ENCODE data around the gene CMTM1.
"Not testable (repeated sequence)": the region's sequence is repeated elsewhere in the genome, so short reads cannot be mapped to it uniquely, and the experiment has no call there.

The CMTM1 gene

DNA sequence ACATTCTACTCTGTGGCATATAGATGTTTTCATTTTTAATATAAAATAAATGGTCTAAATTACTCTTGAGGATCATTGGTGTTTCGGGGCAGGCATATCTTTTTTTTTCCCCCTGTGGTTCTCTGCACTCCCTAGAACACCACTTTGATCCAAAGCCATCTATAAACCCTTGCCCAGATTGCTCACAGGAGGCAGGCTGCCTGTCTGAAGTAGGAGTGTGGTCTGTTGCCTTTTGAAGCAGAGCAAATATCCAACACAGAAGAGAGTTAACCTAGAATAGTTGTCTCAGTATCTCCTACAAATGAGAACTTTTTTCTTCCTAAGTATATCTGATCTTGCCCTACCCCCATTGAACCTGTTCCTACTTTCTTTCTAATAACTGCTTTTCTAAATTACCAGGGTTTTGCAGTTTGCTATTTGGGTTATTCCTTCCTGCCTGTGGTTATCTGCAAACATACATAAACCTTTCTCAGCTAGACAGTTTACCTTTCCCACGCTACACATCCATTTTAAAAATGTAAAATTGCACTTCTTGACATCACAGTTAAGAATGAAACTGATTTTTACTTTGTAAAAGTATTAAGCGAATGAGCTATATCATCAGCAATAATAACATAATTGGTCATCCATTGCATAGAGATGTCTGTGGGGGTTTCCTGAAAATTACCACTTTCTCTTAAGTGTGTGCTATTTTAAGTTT is 4.7 kb upstream of the CMTM1 start:
- Mint-ChIP-seq H3K36me3 (peaks cover 61% of the 10 kb centered on the region), H3K4me1 (peaks cover 61% of the 10 kb centered on the region), H3K9me3 (no peaks in the 10 kb centered on the region), H3K27me3 (no peaks in the 10 kb centered on the region), H3K4me3 (no peak overlapping the region), H3K27ac (peak overlapping the region; percentile 50)
- DNase-seq = no peak
- CTCF ChIA-PET = interaction anchor here (0.7 to 4.3 kb wide), 9 partner anchors 11 to 174 kb away, joined by 3 to 47 read pairs (median 11); partner anchors contain the start of gene CMTM2

DNA sequence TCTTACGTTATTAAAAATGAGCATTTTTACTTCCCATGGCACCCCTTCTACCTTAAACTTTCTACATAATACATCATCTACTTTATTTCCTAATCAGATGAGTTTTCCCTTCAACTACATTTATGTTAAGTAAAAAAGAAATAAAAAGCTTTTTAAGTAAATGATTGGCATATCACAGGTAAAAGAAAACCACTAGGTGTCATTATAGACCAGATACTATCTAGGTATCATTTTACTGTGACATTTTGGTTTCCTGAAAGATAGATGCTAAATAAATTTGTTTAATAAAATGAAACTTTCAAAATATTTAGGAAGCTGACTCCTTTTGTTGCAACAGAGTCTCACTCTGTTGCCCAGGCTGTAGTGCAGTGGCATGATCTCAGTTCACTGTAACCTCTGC is 3.8 kb upstream of the CMTM1 start:
- DNase-seq = no peak
- H3K4me1 Mint-ChIP-seq = peaks cover 60% of the 10 kb centered on the region
- no peak overlapping the region for H3K27ac Mint-ChIP-seq
- H3K4me3 Mint-ChIP-seq = no peak overlapping the region
- no peaks in the 10 kb centered on the region for H3K27me3 Mint-ChIP-seq
- peaks cover 69% of the 10 kb centered on the region for H3K36me3 Mint-ChIP-seq
- H3K9me3 Mint-ChIP-seq = no peaks in the 10 kb centered on the region
- CTCF ChIA-PET = interaction anchor here (0.7 to 4.3 kb wide), 12 partner anchors 10 to 166 kb away, joined by 3 to 47 read pairs (median 8); partner anchors contain the start of genes CKLF and CMTM2

DNA sequence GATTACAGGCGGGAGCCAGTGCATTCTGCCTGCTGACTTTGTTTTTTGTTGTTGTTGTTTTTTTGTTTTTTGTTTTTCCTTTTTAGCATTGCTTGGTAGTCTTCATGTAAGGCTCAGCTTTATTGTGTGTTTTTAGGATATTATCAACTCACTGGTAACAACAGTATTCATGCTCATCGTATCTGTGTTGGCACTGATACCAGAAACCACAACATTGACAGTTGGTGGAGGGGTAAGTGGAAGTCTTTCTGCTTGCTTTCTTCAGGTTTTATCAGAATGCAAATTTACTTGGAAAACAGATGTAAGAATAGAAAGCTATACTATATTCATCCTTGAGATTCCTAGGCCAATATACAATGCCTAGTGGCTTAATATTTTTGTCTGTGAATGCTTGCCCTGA is 3.3 kb upstream of the CMTM1 start:
- Mint-ChIP-seq H3K36me3 (peaks cover 72% of the 10 kb centered on the region), H3K9me3 (no peaks in the 10 kb centered on the region), H3K27ac (no peak overlapping the region), H3K27me3 (no peaks in the 10 kb centered on the region), H3K4me1 (peaks cover 58% of the 10 kb centered on the region), H3K4me3 (no peak overlapping the region)
- no peak for DNase-seq
- CTCF ChIA-PET = interaction anchor here (0.7 to 4.3 kb wide), 15 partner anchors 9 to 165 kb away, joined by 3 to 47 read pairs (median 5); partner anchors contain the start of genes CKLF and CMTM2

DNA sequence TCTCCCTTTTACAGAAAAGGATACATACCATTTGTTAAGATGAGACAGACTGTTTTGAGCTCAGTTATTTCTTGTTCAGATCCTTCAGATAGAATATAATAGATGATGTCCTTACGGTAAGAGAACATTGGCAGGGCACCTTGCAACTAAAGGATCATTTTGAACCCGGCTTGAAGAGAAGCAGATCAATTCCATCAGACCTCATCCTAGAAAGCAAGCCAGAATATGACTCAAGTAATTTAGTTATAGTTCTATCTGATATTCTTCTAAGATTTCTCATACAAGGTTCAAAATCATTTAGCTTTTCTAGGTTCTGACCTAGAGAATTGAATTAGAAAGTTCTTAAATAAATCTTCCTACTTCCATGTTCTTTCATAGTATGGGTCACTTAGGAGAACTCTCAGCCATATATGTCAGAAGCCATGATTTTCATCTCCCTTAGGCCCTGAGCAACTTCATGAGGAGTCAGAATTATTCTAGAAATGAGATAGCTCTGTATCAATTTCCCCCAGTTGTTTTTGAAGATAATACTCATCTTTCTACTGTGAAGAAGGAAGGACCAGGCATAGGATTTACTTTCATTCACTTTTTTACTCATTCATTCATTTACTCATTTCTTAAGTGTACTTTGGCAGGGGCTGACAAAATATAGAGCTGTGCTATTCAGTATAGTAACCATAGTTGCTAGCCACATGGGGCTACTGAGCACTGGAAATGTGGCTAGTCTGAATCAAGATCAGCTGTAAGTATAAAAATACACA is 2.5 kb upstream of the CMTM1 start:
- H3K27me3 Mint-ChIP-seq = no peaks in the 10 kb centered on the region
- no peaks in the 10 kb centered on the region for H3K9me3 Mint-ChIP-seq
- DNase-seq = no peak
- peaks cover 52% of the 10 kb centered on the region for H3K4me1 Mint-ChIP-seq
- peaks cover 65% of the 10 kb centered on the region for H3K36me3 Mint-ChIP-seq
- H3K27ac Mint-ChIP-seq = no peak overlapping the region
- CTCF ChIA-PET = interaction anchor here (0.7 to 4.3 kb wide), 16 partner anchors 8 to 164 kb away, joined by 3 to 47 read pairs (median 6); partner anchors contain the start of genes CKLF and CMTM2
- no peak overlapping the region for H3K4me3 Mint-ChIP-seq

DNA sequence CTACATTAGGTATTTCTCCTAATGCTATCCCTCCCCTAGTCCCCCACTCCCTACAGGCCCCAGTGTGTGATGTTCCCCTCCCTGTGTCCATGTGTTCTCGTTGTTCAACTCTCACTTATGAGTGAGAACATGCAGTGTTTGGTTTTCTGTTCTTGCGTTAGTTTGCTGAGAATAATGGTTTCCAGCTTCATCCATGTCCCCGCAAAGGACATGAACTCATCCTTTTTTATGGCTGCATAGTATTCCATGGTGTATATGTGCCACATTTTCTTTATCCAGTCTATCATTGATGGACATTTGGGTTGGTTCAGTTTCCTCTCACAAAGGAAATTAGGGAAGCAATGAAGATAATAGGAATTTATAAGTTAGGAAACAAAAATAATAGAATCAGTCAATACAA is 1.0 kb downstream of the CMTM1 start:
- H3K27me3 Mint-ChIP-seq, H3K27ac Mint-ChIP-seq, H3K4me3 Mint-ChIP-seq, H3K9me3 Mint-ChIP-seq, CTCF ChIA-PET, DNase-seq: not testable (repeated sequence)
- Mint-ChIP-seq H3K4me1 (peaks cover 20% of the 10 kb centered on the region), H3K36me3 (peaks cover 66% of the 10 kb centered on the region)

DNA sequence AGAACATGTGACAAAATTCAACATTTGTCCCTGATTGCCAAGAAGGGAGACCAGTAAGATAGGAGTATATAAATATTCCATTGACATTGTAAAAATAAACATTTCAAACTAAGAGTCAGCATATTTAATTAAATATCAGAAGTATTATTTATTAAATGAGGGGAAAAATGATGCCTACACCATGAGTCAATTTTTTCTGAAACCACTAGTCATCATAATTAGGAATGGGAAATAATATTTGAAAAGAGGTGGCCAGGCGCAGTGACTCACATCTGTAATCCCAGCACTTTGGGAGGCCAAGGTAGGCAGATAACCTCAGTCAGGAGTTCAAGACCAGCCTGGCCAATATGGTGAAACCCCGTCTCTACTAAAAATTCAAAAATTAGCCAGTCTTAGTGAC is 2.1 kb downstream of the CMTM1 start:
- Mint-ChIP-seq H3K4me1 (peaks cover 9% of the 10 kb centered on the region), H3K27ac (no peak overlapping the region), H3K27me3 (no peaks in the 10 kb centered on the region), H3K4me3 (no peak overlapping the region), H3K36me3 (peaks cover 59% of the 10 kb centered on the region), H3K9me3 (no peaks in the 10 kb centered on the region)
- no peak for DNase-seq
- CTCF ChIA-PET = no interaction called here

DNA sequence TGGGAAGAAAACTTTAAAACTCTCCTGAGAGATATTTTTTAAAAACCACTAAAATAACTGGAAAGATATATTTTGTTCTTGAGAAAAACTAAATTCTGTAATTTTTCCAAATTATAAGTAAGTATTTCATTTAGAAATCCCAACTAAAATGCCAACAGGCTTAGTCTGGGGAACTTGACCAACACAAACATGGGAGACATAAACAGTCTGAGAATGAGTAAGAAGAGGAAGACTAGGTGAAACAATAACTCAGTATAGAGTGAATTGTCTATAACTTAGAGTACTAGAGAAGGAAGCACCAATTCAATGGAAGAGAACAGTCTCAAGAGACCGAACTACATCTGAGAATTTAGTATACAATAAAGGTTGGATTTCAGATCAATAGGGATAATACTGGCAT is 2.9 kb downstream of the CMTM1 start:
- H3K9me3 Mint-ChIP-seq = no peaks in the 10 kb centered on the region
- no peaks in the 10 kb centered on the region for H3K27me3 Mint-ChIP-seq
- no peak for DNase-seq
- CTCF ChIA-PET = interaction anchor here (0.6 to 1.9 kb wide), 3 partner anchors 10 to 35 kb away, joined by 3 to 4 read pairs (median 3); partner anchors contain the start of gene CMTM2
- no peak overlapping the region for H3K27ac Mint-ChIP-seq
- H3K4me3 Mint-ChIP-seq = no peak overlapping the region
- H3K4me1 Mint-ChIP-seq = peaks cover 4% of the 10 kb centered on the region
- H3K36me3 Mint-ChIP-seq = peaks cover 52% of the 10 kb centered on the region

DNA sequence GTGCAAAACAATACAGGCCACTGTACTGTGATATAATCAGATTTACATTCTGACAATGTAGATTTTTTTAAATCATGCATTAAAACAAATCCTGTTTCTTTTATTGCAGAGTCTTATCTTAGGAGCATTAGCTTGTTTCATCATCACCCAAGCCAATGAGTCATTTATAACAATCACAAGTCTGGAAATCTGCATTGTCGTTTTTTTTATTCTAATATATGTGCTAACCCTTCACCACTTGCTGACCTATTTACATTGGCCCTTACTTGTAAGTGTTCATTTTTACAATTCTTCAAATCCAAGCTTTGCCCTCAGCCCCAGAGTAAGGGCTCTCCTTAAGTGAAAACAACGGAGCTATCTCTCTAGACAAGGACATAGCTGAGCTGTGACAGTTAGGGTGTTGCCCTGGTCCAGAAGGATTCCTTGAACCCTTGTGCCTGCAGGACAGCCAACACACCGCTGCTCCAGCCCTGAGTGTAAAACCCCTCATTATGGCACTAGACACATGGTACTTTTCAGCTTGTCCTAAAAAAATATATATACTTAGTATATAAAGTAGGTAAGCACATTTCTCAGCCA is 3.7 kb downstream of the CMTM1 start:
- Mint-ChIP-seq H3K27me3 (no peaks in the 10 kb centered on the region), H3K4me3 (no peak overlapping the region), H3K36me3 (peaks cover 49% of the 10 kb centered on the region), H3K9me3 (no peaks in the 10 kb centered on the region), H3K4me1 (peaks cover 4% of the 10 kb centered on the region), H3K27ac (no peak overlapping the region)
- no peak for DNase-seq
- CTCF ChIA-PET = interaction anchor here (0.8 to 3.7 kb wide), 6 partner anchors 9 to 164 kb away, joined by 3 to 20 read pairs (median 3); partner anchors contain the start of gene CMTM2

DNA sequence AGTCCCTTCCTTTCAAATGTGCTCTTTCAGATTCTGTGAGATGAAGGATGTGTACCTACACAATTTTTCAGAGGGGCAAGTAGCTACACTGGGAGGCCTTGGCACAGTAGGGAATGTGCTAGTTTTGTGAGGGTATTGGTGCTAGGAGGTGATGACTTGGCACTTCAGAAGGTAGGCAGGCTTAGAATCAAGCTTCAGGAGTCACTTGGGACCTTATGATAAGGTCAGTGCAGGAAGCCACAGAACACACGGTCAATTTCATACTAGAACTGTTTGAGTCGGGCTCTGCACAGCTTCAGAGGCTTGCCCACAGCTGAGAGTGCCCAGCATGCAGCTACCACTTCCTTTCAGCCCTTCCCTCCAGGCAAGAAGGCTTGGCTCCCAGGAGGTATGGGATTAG is 6.1 kb downstream of the CMTM1 start:
- no peak for DNase-seq
- Mint-ChIP-seq H3K4me1 (peaks cover 2% of the 10 kb centered on the region), H3K9me3 (no peaks in the 10 kb centered on the region), H3K36me3 (peaks cover 27% of the 10 kb centered on the region), H3K27me3 (peaks cover 6% of the 10 kb centered on the region), H3K4me3 (no peak overlapping the region), H3K27ac (no peak overlapping the region)
- CTCF ChIA-PET = interaction anchor here (0.9 to 3.7 kb wide), 3 partner anchors 10 to 17 kb away, joined by 3 to 20 read pairs (median 13); no protein-coding TSS in a partner anchor

DNA sequence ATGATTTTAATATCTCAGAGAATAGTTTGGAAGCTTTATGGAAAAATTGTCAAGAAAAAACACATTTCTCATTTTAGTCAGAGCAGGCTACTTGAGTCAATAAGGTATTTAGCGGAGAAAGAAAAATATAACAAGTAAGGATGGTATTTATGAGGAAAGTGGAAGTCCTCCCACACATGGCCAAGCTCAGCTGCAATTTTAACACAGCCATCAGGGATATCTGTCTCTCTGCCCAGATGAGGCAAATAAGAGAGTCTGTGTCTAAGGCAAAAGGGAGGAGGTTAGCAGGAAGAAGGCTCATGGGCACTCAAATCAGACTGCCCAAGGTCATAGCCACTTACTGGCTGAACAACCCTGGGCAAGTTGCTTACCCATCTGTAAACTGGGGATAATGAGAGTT is 7.8 kb downstream of the CMTM1 start:
- CTCF ChIA-PET = interaction anchor here (0.5 to 3.4 kb wide), 3 partner anchors 11 to 25 kb away, joined by 3 to 14 read pairs (median 13); no protein-coding TSS in a partner anchor
- Mint-ChIP-seq H3K27me3 (peaks cover 23% of the 10 kb centered on the region), H3K9me3 (no peaks in the 10 kb centered on the region), H3K4me1 (peaks cover 4% of the 10 kb centered on the region), H3K27ac (no peak overlapping the region), H3K4me3 (no peak overlapping the region), H3K36me3 (peaks cover 20% of the 10 kb centered on the region)
- no peak for DNase-seq

DNA sequence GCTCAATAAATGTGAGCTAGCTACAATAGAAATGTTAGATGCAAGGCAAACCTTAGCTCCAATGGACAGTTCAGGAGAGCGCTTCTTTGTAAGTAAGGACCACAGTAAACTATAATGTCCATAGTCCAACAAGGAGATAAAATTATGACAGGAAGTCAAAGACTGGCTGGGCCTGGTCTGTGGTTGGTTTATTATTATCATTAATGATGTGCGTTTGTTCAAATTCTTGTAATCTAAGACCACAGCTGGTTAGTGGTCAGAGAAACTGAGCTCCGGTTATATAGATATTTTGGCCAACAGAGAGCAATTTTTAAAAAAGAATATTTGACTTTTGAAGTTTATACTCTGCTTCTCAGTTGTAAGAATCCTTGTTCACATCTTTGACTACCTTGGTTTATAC is 8.3 kb downstream of the CMTM1 start:
- Mint-ChIP-seq H3K4me1 (peaks cover 7% of the 10 kb centered on the region), H3K36me3 (peaks cover 20% of the 10 kb centered on the region), H3K4me3 (no peak overlapping the region), H3K27me3 (peaks cover 28% of the 10 kb centered on the region), H3K9me3 (no peaks in the 10 kb centered on the region), H3K27ac (no peak overlapping the region)
- no peak for DNase-seq
- CTCF ChIA-PET = interaction anchor here (0.5 to 2.3 kb wide), 2 partner anchors 14 to 24 kb away, joined by 3 to 14 read pairs; no protein-coding TSS in a partner anchor

DNA sequence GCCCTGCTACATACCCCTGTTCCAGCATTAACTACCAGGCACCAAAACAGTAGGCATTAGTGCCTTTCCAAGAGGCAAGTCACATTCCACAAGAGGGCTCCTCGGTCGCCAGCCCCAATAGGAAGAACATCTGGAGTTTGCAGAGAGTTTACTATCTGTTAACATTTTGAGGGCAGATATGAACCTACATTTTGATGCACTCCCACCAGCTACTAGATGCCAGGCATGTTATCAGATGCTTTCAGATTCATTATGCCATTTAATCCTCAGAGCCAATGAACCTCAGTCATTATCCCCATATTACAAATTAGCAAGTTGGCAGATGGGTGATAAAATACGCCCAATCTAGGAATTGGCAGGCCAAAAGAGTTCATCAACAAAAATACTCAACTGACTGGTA is 8.8 kb downstream of the CMTM1 start:
- no peak overlapping the region for H3K27ac Mint-ChIP-seq
- H3K4me1 Mint-ChIP-seq = peaks cover 13% of the 10 kb centered on the region
- CTCF ChIA-PET = interaction anchor here (0.9 to 2.3 kb wide), 2 partner anchors 14 to 59 kb away, joined by 3 to 14 read pairs; no protein-coding TSS in a partner anchor
- peaks cover 33% of the 10 kb centered on the region for H3K27me3 Mint-ChIP-seq
- peaks cover 18% of the 10 kb centered on the region for H3K36me3 Mint-ChIP-seq
- H3K4me3 Mint-ChIP-seq = no peak overlapping the region
- DNase-seq = no peak
- no peaks in the 10 kb centered on the region for H3K9me3 Mint-ChIP-seq

DNA sequence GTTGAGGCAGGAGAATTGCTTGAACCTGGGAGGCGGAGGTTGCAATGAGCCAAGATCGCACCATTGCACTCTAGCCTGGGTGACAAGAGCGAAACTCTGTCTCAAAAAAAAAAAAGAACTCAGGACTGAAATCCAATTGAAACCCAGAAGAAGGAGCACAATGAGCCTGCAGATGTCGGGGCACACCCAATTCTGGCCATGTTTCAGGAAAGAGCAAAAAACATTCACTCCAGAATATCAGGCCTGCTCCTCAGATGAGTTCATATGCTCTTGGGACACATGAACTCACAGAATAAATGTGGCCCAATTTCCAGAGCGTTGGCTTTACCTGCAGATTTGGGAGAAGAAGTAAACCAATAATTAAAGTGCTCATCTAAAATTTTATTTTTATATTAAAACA is 10.1 kb downstream of the CMTM1 start:
- no peak for DNase-seq
- Mint-ChIP-seq H3K27me3 (peaks cover 46% of the 10 kb centered on the region), H3K27ac (no peak overlapping the region), H3K4me3 (no peak overlapping the region), H3K9me3 (no peaks in the 10 kb centered on the region), H3K4me1 (peaks cover 13% of the 10 kb centered on the region), H3K36me3 (peaks cover 8% of the 10 kb centered on the region)
- CTCF ChIA-PET = interaction anchor here (2.3 kb wide), 1 partner anchor 13 kb away, joined by 14 read pairs; no protein-coding TSS in a partner anchor

Data from activated naive CD4-positive, alpha-beta T cell treated with anti-CD3 and anti-CD28 coated beads, Interleukin-2, amount 10 ng/mL, durations not matched to agents 7 days and 5 days (primary cell).